ENCODE measurements around the gene IKZF3. TPM values are rescaled to one million over a fixed set of nuclear protein-coding genes. Genes with fewer than 3 reads are reported as not detected.
"Not testable (repeated sequence)": the region's sequence is repeated elsewhere in the genome, so short reads cannot be mapped to it uniquely, and the experiment has no call there.

Gene IKZF3
- total and polyA plus RNA-seq, 10 of the 15 experiments (the other 5 are each of a cell fraction or from before 2014, with no cell fraction given) = 5.5 to 98.2 (median 47.6) TPM

- FAIRE-seq; H3K9me3 ChIP-seq (replicated peaks; ENCODE audit: control insufficient read depth, insufficient read depth, low read length); POLR2A ChIA-PET; RAD21 ChIA-PET (ENCODE audit: unreplicated experiment); H3K9ac ChIP-seq (ENCODE audit: control insufficient read depth, insufficient read depth, low read length); in situ Hi-C loops (cut with MboI); H3K27ac ChIP-seq (ENCODE audit: control insufficient read depth, insufficient read depth); H3K27me3 ChIP-seq (replicated peaks in 1 of 2; ENCODE audit: control insufficient read depth in 2 of 2, insufficient read depth in 2 of 2, low read length in 1 of 2); H3K4me2 ChIP-seq (ENCODE audit: control insufficient read depth, insufficient read depth); DNase-seq (ENCODE audit: low read depth, low spot score); ATAC-seq; H3K4me3 ChIP-seq; H3K79me2 ChIP-seq (ENCODE audit: control insufficient read depth, insufficient read depth, low read length); H3K36me3 ChIP-seq (ENCODE audit: control insufficient read depth in 2 of 2, insufficient read depth in 2 of 2, low read length in 1 of 2); BruUV-seq (replicated peaks); H2AFZ ChIP-seq (ENCODE audit: control insufficient read depth, low read depth, low read length); SMC1A ChIA-PET (ENCODE audit: uncharacterized antibody, unreplicated experiment); intact Hi-C loops (cut with micrococcal nuclease; ENCODE audit: unreplicated experiment); H3K4me1 ChIP-seq (ENCODE audit: control insufficient read depth, insufficient read depth, low read length); H4K20me1 ChIP-seq (ENCODE audit: control insufficient read depth, insufficient read depth): not testable (repeated sequence)
- CTCF ChIA-PET = interaction anchor here (1.0 to 2.7 kb wide), 2 partner anchors 11 to 104 kb away, joined by 3 to 9 read pairs; no protein-coding TSS in a partner anchor
- WGBS (ENCODE audit: insufficient coverage, insufficient replicate concordance, low lambda C conversion rate, missing lambda C conversion rate) = 89% methylated on average over 1 of the region's 1 CpG
These were observed 138.2 kb downstream of the IKZF3 start for GRCh38 chr17:39725923-39726322.

GRCh38 chr17:39724731-39725130 lies 139.4 kb downstream of the IKZF3 start:
- no peaks in the 10 kb centered on the region for H4K20me1 ChIP-seq (ENCODE audit: control insufficient read depth, insufficient read depth)
- FAIRE-seq (no peak), ATAC-seq (no peak), DNase-seq (ENCODE audit: low read depth, low spot score) (no peak)
- H3K4me2 ChIP-seq (ENCODE audit: control insufficient read depth, insufficient read depth) = no peak overlapping the region
- H3K27me3 ChIP-seq (replicated peaks in 1 of 2; ENCODE audit: control insufficient read depth in 2 of 2, insufficient read depth in 2 of 2, low read length in 1 of 2) = no peaks in the 10 kb centered on the region
- ChIA-PET CTCF (interaction anchor here (0.6 to 2.7 kb wide), 2 partner anchors 103 to 104 kb away, joined by 4 to 9 read pairs; no protein-coding TSS in a partner anchor), POLR2A (no interaction called here), RAD21 (ENCODE audit: unreplicated experiment) (no interaction called here), SMC1A (ENCODE audit: uncharacterized antibody, unreplicated experiment) (no interaction called here)
- no peak overlapping the region for H2AFZ ChIP-seq (ENCODE audit: control insufficient read depth, low read depth, low read length)
- H3K36me3 ChIP-seq (ENCODE audit: control insufficient read depth in 2 of 2, insufficient read depth in 2 of 2, low read length in 1 of 2) = 0 out of 4 replicates have a peak, but pooled peaks cover 0 to 3% of the 10 kb centered on the region in 2 experiments
- in situ Hi-C loops (cut with MboI) (no loop called here), intact Hi-C loops (cut with micrococcal nuclease; ENCODE audit: unreplicated experiment) (no loop called here)
- peaks cover 3% of the 10 kb centered on the region; the same call in 1 of the 2 replicates for H3K4me1 ChIP-seq (ENCODE audit: control insufficient read depth, insufficient read depth, low read length)
- peaks cover 5% of the 10 kb centered on the region for H3K79me2 ChIP-seq (ENCODE audit: control insufficient read depth, insufficient read depth, low read length)
- BruUV-seq (replicated peaks) = no TSS peak
- H3K27ac ChIP-seq (ENCODE audit: control insufficient read depth, insufficient read depth) = no peak overlapping the region
- H3K9ac ChIP-seq (ENCODE audit: control insufficient read depth, insufficient read depth, low read length) = no peak overlapping the region
- 98% methylated on average over 13 of the region's 13 CpGs for WGBS (ENCODE audit: insufficient coverage, insufficient replicate concordance, low lambda C conversion rate, missing lambda C conversion rate)
- no peaks in the 10 kb centered on the region for H3K9me3 ChIP-seq (replicated peaks; ENCODE audit: control insufficient read depth, insufficient read depth, low read length)
- H3K4me3 ChIP-seq = no peak overlapping the region
- no peak for TF ChIP-seq BHLHE40 (IDR thresholded peaks at IDR 0.05; ENCODE audit: borderline replicate concordance in 1 of 2, low read depth in 2 of 2, low read length in 1 of 2)
- TF ChIP-seq NKRF (conservative IDR thresholded peaks at IDR 0.05) = no peak
- no peak for TF ChIP-seq ZNF384 (IDR thresholded peaks at IDR 0.05; ENCODE audit: borderline replicate concordance, low read depth, low read length)
- no peak for TF ChIP-seq CHD4 (IDR thresholded peaks at IDR 0.05)
- TF ChIP-seq SMC3 (IDR thresholded peaks at IDR 0.05; ENCODE audit: borderline replicate concordance, low read length) = no peak
- TF ChIP-seq SP1 (IDR thresholded peaks at IDR 0.05; ENCODE audit: low read depth, low read length) = no peak
- TF ChIP-seq MEF2A (IDR thresholded peaks at IDR 0.05; ENCODE audit: insufficient read depth, low read depth, low read length) = no peak
- TF ChIP-seq MAX (IDR thresholded peaks at IDR 0.05; ENCODE audit: low read depth, low read length) = no peak
- TF ChIP-seq ZNF217 (IDR thresholded peaks at IDR 0.05) = no peak
- no peak for TF ChIP-seq EED (IDR thresholded peaks at IDR 0.05; ENCODE audit: low read depth)
- TF ChIP-seq SRF (IDR thresholded peaks at IDR 0.05; ENCODE audit: low read depth in 2 of 2, low read length in 2 of 2) = no peak
- TF ChIP-seq CHD2 (IDR thresholded peaks at IDR 0.05; ENCODE audit: borderline replicate concordance, low read depth, low read length) = no peak
- TF ChIP-seq ETV6 (conservative IDR thresholded peaks at IDR 0.05 in 1 of 2, IDR thresholded peaks at IDR 0.05 in 1 of 2; ENCODE audit: borderline replicate concordance in 1 of 2, low read depth in 1 of 2) = no peak
- no peak for TF ChIP-seq IRF3 (IDR thresholded peaks at IDR 0.05)
- TF ChIP-seq NFIC (IDR thresholded peaks at IDR 0.05; ENCODE audit: low read depth, low read length) = no peak
